HEK293 (cell line): ENCODE data around the gene GAA.

ENCODE experiments used
- CTCF ChIA-PET: fragments of 350-600 bp; formaldehyde crosslinking; extraction: SDS; loops from one replicate; lab custom pipeline; 2021; ENCODE audit warnings: antibody characterized with exemption; lab: Yijun Ruan, JAX
- POLR2A ChIA-PET: fragments of 300-600 bp; formaldehyde crosslinking; extraction: SDS; loops from one replicate; lab custom pipeline; 2020; ENCODE audit warnings: antibody characterized with exemption, inconsistent platforms; lab: Yijun Ruan, JAX
- H3K27ac ChIP-seq: fragments of 200-500 bp; sonication (Bioruptor generic); 2 replicates; pipeline ENCODE4 v1.5.1; 2014; ENCODE audit warnings: low read depth, low read length, control low read depth, inconsistent platforms; ENCODE audit errors: extremely low read depth
- H3K36me3 ChIP-seq, 2 experiments: fragments of 200-500 bp in 1 of 2; sonication (Bioruptor generic) in 1 of 2; 1 replicate in 1 of 2; 2 replicates in 1 of 2; pipeline ENCODE4 v1.5.1; 2014 to 2017; ENCODE audit warnings: inconsistent platforms in 2 of 2, low read length in 2 of 2; ENCODE audit not compliant: control insufficient read depth in 2 of 2, insufficient read depth in 1 of 2
- H3K4me1 ChIP-seq: fragments of 200-500 bp; sonication (Bioruptor generic); 2 replicates; pipeline ENCODE4 v1.5.1; 2014; ENCODE audit warnings: mild to moderate bottlenecking, low read length, inconsistent platforms; ENCODE audit not compliant: control insufficient read depth, insufficient read depth
- H3K4me3 ChIP-seq: 2 replicates; pipeline ENCODE4 v1.5.1; 2011; ENCODE audit warnings: low read depth, mild to moderate bottlenecking, control low read depth, low read length, moderate library complexity
- H3K9me3 ChIP-seq: fragments of 200-500 bp; sonication (Bioruptor generic); 2 replicates; pipeline ENCODE4 v1.5.1; 2014; ENCODE audit warnings: low read depth, low read length, inconsistent platforms; ENCODE audit not compliant: control insufficient read depth, insufficient read depth
- GLIS2 ChIP-seq: fragments of 450-650 bp; formaldehyde crosslinking; IDR thresholded peaks from 2 replicates; pipeline ENCODE4 v1.5.1; 2016; ENCODE audit warnings: missing biosample characterization, missing genetic modification characterization
- KLF9 ChIP-seq: fragments of 450-650 bp; formaldehyde crosslinking; IDR thresholded peaks from 2 replicates; pipeline ENCODE4 v1.5.1; 2016; ENCODE audit warnings: missing biosample characterization, missing genetic modification characterization, low read depth
- TCF7L2 ChIP-seq: IDR thresholded peaks from 2 replicates; pipeline ENCODE4 v1.6.1; 2011; ENCODE audit warnings: low read depth, mild to moderate bottlenecking, inconsistent platforms, low read length, moderate library complexity, borderline replicate concordance
- YY1 ChIP-seq: fragments of 450-650 bp; formaldehyde crosslinking; IDR thresholded peaks from 2 replicates; pipeline ENCODE4 v1.5.1; 2018; ENCODE audit warnings: missing biosample characterization, missing genetic modification characterization
- ZNF223 ChIP-seq: fragments of 450-650 bp; formaldehyde crosslinking; IDR thresholded peaks from 2 replicates; pipeline ENCODE4 v1.5.1; 2016; ENCODE audit warnings: missing biosample characterization, missing genetic modification characterization
- ZNF350 ChIP-seq: fragments of 450-650 bp; formaldehyde crosslinking; IDR thresholded peaks from 2 replicates; pipeline ENCODE4 v1.5.0; 2017; ENCODE audit warnings: missing biosample characterization, mild to moderate bottlenecking, missing genetic modification characterization
- ZNF416 ChIP-seq: fragments of 450-650 bp; formaldehyde crosslinking; IDR thresholded peaks from 2 replicates; pipeline ENCODE4 v1.5.1; 2016; ENCODE audit warnings: missing biosample characterization, missing genetic modification characterization
- ZNF555 ChIP-seq: fragments of 450-650 bp; formaldehyde crosslinking; conservative IDR thresholded peaks from 2 replicates; pipeline ENCODE4 v1.5.1; 2017; ENCODE audit warnings: missing biosample characterization, mild to moderate bottlenecking, missing genetic modification characterization, inconsistent platforms
- ZNF600 ChIP-seq: fragments of 450-650 bp; formaldehyde crosslinking; IDR thresholded peaks from 2 replicates; pipeline ENCODE4 v1.5.1; 2016; ENCODE audit warnings: missing biosample characterization, missing genetic modification characterization
- TF ChIP-seq, protein P1 (sequence below): fragments of 450-650 bp; formaldehyde crosslinking; conservative IDR thresholded peaks from 2 replicates; pipeline ENCODE4 v1.5.1; 2016; ENCODE audit warnings: low read depth, missing biosample characterization, missing genetic modification characterization
- TF ChIP-seq, protein P2 (sequence below): fragments of 450-650 bp; formaldehyde crosslinking; IDR thresholded peaks from 2 replicates; pipeline ENCODE4 v1.5.0; 2017; ENCODE audit warnings: missing biosample characterization, missing genetic modification characterization, borderline replicate concordance

Gene GAA

DNA sequence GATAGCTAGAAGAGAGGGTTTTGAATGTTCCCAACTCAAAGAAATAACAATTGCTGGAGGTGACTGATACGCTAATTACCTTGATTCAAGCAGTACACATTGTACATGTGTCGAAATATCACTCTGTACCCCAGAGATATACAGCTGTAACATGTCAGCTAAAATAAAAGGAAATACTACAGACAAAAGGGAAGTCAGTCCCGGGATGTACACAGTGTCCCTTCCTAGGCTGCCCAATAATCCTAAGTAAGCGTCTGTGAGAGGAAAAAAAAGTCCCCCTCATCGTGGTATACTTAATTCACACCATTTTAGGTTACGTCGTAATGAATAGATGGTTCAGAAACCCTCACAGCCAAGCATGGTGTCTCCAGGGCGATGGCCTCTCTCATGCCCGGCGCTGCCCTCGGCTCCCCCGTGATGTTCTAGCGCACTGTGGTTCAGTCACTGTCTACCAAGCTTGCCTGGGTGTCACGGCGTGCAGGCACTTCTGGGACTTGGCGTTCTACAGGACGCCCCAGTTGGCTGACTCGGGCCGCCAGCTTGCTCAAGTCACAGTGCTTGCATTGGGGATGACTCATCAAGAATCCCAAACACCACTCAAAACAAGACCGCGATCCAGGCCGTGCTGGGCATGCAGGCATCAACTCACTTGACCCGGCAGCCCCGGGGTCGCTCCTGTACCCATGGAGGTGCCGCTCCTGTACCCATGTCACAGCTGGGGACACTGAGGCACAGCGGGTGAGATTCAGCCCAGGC is 37.4 kb upstream of the GAA start:
- CTCF ChIA-PET = interaction anchor here (0.6 to 1.1 kb wide), 3 partner anchors 13 to 184 kb away, joined by 3 to 5 read pairs (median 5); no protein-coding TSS in a partner anchor
- H3K4me3 ChIP-seq = no peak overlapping the region
- H3K27ac ChIP-seq = no peak overlapping the region
- POLR2A ChIA-PET = no interaction called here
- no peaks in the 10 kb centered on the region; a peak in 1 of 3 replicates for H3K36me3 ChIP-seq
- H3K9me3 ChIP-seq = no peaks in the 10 kb centered on the region
- TF ChIP-seq ZNF600 (peak; percentile 66; the same call in 1 of the 2 replicates), TCF7L2 (no peak), ZNF350 (tag by site-specific recombination) (no peak), ZNF223 (tag by site-specific recombination) (0 out of 2 replicates have a peak, but pooled peaks have one; percentile 13), ZNF555 (tag by site-specific recombination) (no peak)
- TF ChIP-seq, protein P1, sequence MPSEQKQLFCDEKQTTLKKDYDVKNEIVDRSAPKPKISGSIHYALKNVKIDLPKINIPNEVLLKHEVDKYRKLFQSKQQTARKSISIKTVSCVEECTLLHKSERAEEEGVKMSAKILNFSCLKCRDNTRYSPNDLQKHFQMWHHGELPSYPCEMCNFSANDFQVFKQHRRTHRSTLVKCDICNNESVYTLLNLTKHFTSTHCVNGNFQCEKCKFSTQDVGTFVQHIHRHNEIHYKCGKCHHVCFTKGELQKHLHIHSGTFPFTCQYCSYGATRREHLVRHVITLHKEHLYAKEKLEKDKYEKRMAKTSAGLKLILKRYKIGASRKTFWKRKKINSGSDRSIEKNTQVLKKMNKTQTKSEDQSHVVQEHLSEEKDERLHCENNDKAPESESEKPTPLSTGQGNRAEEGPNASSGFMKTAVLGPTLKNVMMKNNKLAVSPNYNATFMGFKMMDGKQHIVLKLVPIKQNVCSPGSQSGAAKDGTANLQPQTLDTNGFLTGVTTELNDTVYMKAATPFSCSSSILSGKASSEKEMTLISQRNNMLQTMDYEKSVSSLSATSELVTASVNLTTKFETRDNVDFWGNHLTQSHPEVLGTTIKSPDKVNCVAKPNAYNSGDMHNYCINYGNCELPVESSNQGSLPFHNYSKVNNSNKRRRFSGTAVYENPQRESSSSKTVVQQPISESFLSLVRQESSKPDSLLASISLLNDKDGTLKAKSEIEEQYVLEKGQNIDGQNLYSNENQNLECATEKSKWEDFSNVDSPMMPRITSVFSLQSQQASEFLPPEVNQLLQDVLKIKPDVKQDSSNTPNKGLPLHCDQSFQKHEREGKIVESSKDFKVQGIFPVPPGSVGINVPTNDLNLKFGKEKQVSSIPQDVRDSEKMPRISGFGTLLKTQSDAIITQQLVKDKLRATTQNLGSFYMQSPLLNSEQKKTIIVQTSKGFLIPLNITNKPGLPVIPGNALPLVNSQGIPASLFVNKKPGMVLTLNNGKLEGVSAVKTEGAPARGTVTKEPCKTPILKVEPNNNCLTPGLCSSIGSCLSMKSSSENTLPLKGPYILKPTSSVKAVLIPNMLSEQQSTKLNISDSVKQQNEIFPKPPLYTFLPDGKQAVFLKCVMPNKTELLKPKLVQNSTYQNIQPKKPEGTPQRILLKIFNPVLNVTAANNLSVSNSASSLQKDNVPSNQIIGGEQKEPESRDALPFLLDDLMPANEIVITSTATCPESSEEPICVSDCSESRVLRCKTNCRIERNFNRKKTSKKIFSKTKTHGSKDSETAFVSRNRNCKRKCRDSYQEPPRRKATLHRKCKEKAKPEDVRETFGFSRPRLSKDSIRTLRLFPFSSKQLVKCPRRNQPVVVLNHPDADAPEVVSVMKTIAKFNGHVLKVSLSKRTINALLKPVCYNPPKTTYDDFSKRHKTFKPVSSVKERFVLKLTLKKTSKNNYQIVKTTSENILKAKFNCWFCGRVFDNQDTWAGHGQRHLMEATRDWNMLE (tag by site-specific recombination) = no peak
- TF ChIP-seq, all 188 proteins: peak for 2
- H3K4me1 ChIP-seq = no peaks in the 10 kb centered on the region; the same call in 1 of the 2 replicates

DNA sequence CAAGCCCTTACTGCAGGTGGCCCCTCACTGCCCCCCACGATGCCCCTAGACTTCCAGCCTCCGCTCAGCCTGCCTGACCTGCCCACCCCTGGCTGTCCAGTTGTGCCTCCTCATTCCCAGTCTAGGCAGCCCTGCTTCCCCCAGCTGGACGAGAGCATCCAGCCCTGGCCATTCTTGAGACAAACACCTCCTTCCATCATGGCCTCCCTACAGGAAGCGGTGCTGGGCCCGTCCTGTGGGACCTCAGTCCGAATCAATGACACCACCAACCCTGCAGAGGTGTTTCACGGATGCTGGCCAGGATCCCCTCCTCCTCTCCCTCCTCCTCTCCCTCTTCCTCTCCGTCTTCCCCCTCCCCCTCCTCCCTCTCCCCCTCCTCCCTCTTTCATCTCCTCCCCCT is 36.7 kb upstream of the GAA start:
- Histone ChIP-seq H3K4me1 (no peaks in the 10 kb centered on the region; the same call in 1 of the 2 replicates), H3K36me3 (no peaks in the 10 kb centered on the region; a peak in 1 of 3 replicates), H3K27ac (no peak overlapping the region), H3K9me3 (no peaks in the 10 kb centered on the region), H3K4me3 (no peak overlapping the region)
- TF ChIP-seq GLIS2 (peak; percentile 48), ZNF416 (no peak)
- TF ChIP-seq, protein P2, sequence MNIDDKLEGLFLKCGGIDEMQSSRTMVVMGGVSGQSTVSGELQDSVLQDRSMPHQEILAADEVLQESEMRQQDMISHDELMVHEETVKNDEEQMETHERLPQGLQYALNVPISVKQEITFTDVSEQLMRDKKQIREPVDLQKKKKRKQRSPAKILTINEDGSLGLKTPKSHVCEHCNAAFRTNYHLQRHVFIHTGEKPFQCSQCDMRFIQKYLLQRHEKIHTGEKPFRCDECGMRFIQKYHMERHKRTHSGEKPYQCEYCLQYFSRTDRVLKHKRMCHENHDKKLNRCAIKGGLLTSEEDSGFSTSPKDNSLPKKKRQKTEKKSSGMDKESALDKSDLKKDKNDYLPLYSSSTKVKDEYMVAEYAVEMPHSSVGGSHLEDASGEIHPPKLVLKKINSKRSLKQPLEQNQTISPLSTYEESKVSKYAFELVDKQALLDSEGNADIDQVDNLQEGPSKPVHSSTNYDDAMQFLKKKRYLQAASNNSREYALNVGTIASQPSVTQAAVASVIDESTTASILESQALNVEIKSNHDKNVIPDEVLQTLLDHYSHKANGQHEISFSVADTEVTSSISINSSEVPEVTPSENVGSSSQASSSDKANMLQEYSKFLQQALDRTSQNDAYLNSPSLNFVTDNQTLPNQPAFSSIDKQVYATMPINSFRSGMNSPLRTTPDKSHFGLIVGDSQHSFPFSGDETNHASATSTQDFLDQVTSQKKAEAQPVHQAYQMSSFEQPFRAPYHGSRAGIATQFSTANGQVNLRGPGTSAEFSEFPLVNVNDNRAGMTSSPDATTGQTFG (tag by site-specific recombination) = no peak
- POLR2A ChIA-PET = no interaction called here
- CTCF ChIA-PET = interaction anchor here (0.7 kb wide), 1 partner anchor 12 kb away, joined by 5 read pairs; no protein-coding TSS in a partner anchor

DNA sequence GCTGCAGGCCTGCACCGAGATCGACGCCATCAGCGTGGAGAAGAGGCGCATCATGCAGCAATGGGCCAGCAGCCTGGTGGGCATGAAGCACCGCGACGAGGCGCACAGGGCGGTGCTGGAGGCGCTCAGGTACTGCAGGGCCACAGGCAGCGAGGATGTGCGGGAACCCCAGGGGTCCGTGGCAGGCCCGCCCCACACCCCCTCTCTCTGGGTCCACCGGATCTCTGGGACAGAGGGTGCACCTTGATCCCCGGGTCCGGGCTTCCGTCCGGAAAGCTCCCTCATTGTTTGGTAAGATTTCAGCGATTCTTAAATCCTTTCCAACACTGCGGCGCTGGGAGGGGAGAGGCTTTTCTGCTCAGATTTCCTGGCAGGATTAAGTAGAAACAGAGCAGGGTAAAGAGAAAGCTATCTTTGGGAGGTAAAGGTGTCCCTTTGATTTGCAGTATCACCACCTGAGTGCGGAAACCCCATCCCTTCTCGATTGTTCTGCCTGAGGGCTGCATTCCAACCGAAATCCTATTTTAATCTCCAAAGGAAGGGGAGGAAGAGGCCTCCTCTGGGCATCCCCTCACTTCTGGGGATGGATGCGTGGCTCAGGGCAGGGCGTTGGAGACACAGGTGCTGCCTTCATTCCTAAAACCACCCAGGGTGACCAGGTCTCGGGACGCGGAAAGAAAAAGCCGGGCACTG is 35.8 kb upstream of the GAA start:
- no peak overlapping the region for H3K27ac ChIP-seq
- ChIA-PET POLR2A (no interaction called here), CTCF (interaction anchor here (1.0 kb wide), 2 partner anchors 17 to 36 kb away, joined by 3 read pairs; partner anchors contain the start of gene GAA)
- no peak overlapping the region for H3K4me3 ChIP-seq
- H3K36me3 ChIP-seq = no peaks in the 10 kb centered on the region; a peak in 1 of 3 replicates
- TF ChIP-seq KLF9 (no peak), YY1 (no peak)
- no peaks in the 10 kb centered on the region for H3K9me3 ChIP-seq
- H3K4me1 ChIP-seq = no peaks in the 10 kb centered on the region; the same call in 1 of the 2 replicates
